Neural progenitor cell (in vitro differentiated cells): ENCODE results near the gene PROS1.

Experiments used
- CTCF ChIP-seq: fragments of 200-600 bp; sonication (generic); IDR thresholded peaks from 2 replicates; pipeline ENCODE4 v1.5.1; 2017; ENCODE audit warnings: antibody characterized with exemption, mild to moderate bottlenecking
- EZH2 ChIP-seq: fragments of 200-600 bp; sonication (generic); IDR thresholded peaks from 2 replicates; pipeline ENCODE4 v1.6.1; 2017; ENCODE audit warnings: antibody characterized with exemption, mild to moderate bottlenecking, moderate library complexity
- EZH2phosphoT487 ChIP-seq: fragments of 200-600 bp; sonication (generic); IDR thresholded peaks from 2 replicates; pipeline ENCODE4 v1.6.1; 2017; ENCODE audit warnings: antibody characterized with exemption

GRCh38 chr3:94015025-94015424 lies 41.3 kb upstream of the PROS1 start:
- TF ChIP-seq CTCF (no peak), EZH2phosphoT487 (no peak), EZH2 (no peak)
